Stimulated activated CD4-positive, alpha-beta T cell treated with anti-CD3 and anti-CD28 coated beads, Interleukin-1b, Interleukin-23, amount 100 ng/mL, for 4 hours (primary cell): ENCODE data around the gene ESYT3.

Source experiments
- DNase-seq, 2 donors: peaks; one replicate each; pipeline ENCODE4 v3.0.0-alpha.2; 2020; ENCODE audit warnings: low read depth in 2 of 2

Gene ESYT3, protein sequence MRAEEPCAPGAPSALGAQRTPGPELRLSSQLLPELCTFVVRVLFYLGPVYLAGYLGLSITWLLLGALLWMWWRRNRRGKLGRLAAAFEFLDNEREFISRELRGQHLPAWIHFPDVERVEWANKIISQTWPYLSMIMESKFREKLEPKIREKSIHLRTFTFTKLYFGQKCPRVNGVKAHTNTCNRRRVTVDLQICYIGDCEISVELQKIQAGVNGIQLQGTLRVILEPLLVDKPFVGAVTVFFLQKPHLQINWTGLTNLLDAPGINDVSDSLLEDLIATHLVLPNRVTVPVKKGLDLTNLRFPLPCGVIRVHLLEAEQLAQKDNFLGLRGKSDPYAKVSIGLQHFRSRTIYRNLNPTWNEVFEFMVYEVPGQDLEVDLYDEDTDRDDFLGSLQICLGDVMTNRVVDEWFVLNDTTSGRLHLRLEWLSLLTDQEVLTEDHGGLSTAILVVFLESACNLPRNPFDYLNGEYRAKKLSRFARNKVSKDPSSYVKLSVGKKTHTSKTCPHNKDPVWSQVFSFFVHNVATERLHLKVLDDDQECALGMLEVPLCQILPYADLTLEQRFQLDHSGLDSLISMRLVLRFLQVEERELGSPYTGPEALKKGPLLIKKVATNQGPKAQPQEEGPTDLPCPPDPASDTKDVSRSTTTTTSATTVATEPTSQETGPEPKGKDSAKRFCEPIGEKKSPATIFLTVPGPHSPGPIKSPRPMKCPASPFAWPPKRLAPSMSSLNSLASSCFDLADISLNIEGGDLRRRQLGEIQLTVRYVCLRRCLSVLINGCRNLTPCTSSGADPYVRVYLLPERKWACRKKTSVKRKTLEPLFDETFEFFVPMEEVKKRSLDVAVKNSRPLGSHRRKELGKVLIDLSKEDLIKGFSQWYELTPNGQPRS

DNA sequence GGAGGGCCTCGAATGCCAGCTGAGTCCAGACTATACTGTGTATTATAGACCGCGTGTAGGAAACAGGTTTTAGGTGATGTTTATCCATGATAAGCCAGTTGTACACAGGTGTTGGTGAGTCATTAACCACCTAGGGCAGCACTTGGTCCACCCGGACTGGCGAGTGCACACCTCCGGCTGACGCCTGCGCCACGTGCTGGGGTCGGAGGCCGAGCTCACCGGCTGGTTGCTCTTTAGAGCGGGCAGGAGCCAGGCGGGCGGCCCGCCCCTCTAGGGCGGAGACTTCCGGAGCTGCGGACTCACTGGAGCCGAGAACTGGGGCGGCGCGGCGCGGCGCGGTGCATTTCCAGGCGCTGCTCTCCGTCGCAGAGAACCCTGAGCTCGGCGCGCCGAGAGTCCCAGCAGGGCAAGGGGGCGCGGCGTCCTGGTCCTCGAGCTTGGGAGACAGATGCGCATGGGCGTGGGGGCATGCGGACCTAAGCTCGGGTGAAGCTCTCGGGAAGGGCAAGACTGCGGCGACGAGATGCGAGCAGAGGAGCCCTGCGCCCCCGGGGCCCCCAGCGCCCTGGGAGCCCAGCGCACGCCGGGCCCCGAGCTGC lies at the start of gene ESYT3:
Gene ESYT3, plus strand, starts transcription at position 341 of the 599 bp plus-strand sequence. Its CDS starts 183 bp downstream, at position 524.
- DNase-seq = peak in 1 of 2 donors; percentile 42

DNA sequence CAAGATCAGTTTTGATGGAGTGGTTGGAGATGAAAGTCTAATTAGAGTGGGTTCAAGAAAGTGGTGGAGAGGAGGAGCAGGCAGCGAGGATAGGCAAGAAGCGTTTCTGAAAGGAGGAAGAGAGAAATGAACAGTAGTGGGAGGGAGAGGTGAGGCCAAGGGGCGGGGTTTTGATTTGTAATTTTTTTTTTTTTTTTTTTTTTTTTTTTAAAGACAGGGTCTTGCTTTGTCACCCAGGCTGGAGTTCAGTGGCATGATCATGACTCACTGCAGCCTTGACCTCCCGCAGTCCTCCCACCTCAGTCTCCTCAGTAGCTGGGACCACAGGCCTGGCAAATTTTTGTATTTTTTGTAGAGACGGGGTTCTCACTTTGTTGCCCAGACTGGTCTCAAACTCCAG lies 49.4 kb upstream of the ESYT3 start:
- no peak for DNase-seq

DNA sequence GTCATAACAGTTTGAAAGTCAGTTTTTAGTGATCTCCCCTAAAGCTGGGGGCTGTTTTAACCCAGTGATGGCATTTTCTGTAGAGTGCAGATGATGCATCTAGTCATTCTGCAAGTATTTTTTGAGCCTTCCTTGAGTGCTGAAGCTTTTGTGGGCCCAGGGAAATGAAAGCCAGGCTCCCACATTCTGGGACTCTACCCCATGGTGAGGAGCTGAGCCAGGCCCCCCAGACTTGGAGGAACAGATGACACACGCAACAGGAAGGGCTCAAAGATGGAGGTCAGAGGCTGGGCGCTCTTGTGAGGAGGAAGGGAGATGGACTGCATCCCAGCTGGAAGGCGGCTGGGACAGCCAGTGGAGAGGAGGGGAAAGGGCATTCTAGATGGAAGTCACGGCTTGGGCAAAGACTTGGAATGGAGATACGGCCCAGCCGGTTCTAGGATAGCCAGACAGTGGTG lies 45.2 kb upstream of the ESYT3 start:
- DNase-seq = no peak

DNA sequence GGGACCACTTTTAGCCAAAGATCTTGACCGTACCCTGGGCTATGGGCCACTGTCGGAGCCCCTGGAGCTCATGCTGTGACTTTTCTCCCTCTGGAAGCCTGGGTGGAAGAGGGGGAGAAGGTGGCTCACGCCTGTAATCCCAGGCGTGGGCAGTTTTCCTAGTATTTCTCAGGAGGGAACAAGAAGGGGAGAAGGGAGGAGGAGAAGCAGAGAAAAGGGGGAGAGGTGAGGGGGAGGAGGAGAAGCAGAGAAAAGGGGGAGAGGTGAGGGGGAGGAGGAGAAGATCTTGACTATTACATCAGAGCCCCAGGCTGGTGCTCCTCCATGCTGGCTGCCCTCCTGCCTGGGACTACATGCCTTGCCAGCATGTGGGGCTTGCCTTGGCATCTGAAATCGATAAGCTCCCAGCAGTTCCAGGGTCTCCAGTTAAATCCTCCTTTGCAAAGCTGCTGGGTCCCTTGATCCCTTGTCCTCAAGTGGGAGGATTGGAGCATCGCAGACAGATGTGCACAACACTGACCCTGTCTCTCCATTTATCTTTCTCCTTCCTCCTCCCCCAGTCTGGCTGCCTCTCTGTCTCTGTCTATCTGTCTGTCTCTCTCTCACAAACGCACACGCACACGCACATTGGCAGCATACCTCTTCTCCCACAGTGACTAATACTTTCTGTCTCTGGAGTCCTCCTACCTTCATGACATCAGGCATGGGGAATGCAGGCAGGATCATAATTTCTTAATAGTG lies 44.4 kb upstream of the ESYT3 start:
- no peak for DNase-seq

DNA sequence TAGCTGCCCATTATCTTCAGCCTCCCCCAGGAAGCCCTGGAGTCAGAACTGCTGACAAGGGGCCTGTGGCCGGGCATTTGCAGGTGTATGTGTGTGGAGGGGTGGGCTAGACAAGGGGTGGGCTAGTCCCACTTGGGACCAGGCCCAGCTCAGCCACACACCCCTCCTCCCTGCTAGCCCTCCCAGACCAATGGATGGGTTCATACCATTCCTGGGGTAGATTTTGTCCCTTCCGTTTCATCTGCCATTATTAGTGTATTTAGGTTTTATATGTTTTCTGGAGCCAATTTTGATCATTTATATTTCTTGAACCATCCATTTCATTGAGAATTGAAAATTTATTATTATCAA lies 43.9 kb upstream of the ESYT3 start:
- no peak for DNase-seq

DNA sequence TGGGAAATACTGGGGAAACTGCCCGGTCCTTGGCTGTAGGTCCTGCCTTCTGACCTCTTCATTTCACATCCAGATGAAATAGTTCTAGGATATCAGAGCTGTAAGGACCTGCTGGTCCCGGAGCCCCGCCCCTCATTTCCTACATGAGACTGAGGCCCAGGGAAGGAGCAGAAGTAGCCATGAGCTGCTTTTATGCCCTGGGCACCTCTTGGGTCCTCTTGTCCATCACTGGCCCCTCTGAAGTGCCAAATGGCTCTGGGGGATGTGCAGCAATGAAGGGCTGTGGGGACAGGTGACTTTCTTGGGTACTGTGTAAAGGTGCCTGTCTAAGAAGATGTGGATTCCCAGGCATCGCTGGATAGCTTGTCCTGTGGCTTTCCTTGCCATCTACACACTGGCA lies 40.3 kb upstream of the ESYT3 start:
- no peak for DNase-seq

DNA sequence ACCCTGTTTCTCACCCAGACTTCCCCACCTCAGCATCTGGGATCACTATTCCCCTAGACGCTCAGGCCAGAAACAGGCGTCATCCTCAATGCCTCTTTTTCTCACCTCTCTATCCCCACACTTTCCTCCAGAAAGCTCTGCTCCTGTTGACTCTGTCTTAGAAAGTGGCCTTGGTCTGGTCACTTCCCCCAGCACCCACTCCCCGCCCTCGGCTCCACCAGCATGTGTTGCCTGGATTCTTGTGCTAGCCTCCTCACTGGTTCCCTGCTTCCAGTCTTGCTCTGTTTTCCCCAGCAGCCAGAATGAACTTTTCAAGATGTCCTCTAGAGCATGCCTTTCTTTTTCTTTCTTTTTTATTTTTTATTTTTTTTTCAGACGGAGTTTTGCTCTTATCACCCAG lies 39.7 kb upstream of the ESYT3 start:
- DNase-seq = no peak

DNA sequence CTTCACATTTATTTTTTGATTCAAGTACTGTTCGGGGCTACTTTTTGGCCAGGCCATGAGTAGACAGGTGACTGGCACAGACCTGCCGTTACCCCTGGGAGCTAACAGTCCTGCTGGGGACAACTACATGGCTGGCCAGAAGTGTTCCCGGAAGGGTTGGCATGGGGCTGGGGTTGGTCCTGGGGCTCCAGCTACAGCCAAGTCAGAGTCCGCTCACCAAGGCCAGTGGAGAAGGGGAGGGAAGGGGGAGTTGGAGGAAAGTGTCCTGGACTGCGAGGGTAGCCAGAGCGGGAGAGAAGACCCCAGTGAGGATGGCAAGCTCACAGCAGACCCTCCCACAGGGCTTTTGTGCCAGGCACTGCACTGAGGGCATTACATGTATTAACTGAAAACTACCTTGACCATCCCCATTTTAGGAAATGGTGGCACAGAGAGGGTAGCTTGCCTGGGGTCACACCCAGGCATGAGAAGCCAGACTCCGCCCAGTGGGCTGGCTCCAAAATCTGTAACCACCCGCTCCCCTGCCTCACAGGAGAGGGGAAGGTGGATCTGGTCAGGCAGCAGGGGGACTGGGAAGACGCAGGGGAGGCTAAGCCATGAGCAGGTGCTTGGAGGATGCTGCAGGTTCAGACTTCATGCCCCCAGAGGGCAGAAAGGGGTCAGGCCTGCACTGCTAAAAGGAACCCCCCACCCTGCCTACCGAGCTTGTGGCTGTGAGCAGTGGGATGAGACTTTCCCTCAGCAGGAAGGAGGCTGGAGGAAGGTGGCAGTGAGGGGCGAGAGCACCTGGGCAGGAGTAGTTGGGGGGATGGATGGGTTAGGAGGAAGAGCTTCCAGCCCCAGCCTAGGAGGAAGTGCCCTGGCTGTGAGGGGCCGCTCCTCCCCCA lies 38.3 kb upstream of the ESYT3 start:
- DNase-seq = no peak

DNA sequence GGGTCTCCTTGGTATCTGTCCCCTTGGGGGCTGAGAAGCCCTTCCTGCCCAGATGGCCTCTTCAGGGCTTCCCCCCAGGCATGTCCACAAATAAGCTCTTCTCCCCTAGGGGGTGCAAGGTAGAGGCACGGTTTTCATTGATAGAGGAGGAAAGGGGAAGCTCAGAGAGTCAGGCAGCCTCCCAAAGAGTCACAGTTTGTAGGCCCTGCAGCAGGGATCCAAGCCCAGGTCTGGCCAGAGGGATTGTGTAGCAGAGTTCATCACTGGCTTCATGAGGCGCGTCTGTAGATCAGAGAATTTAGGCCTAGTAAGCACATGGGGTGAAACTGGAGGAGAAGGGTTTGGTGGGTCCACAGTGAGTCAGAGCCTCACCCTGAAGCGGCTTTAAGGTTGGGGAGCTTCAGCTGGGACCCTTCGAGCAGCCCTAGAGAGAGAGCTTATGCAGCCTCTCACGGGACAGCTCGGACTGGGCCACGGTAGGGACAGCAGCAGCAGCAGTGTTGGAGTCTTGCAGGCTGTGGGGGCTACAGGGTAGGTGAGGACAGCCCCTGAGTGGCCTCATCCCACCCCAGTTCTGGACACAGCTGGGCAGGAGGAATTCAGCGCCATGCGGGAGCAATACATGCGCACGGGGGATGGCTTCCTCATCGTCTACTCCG lies 37.5 kb upstream of the ESYT3 start:
- no peak for DNase-seq

DNA sequence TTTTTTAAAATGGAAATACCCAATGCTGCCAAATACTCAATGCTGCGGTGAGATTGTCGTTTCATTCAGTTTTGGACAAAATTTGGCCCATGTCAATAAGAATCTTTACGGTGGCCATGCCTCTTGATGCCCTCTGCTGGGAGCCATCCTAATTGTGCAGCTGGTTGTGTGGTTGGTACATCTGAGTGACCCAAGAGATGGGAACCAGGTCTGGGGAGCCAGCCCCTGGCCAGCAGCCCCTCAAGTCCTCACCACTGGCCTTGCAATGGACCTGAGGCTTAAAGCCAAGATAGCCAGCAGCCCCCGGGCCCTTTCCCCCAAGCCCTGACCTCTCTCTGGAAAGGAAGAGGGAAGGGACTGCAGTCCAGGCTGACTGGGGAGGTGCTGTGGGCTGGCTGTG lies 36.4 kb upstream of the ESYT3 start:
- no peak for DNase-seq

DNA sequence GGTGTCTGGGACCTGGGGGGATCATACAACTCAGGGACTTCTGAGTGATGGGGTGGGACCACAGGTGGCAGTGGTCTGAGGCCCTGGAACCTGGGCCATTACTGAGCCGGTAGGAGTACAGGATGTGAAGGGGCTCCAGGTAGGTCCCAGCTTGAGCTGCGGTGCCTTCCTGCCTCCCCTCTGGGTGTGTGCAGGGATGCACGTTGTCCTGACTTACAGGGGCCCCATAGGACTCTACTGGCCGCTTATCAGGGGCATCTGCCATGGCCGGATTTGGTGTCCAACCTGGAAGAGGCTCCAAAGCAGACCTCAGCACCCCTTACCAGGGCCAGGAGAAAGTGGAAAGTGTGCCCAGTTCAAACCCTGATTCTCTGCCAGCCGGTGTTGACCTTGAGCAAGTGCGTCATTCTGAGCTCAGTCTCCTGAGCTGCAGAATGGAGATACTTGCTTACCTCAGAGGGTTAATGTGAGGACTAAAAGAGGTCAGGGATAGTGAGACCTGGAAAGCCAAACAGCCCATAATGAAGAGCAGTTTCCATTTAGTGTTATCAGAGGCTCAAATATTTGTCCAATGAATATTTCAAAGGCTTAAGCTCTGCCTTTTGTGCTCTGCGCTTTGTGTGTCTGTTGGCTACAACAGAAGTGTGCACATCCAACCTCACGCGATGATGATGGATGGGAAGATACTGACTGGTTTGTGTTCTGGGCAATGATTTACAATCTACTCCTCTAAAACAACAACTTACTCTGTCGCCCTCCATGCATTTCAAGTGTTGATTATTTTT lies 35.4 kb upstream of the ESYT3 start:
- DNase-seq = no peak

DNA sequence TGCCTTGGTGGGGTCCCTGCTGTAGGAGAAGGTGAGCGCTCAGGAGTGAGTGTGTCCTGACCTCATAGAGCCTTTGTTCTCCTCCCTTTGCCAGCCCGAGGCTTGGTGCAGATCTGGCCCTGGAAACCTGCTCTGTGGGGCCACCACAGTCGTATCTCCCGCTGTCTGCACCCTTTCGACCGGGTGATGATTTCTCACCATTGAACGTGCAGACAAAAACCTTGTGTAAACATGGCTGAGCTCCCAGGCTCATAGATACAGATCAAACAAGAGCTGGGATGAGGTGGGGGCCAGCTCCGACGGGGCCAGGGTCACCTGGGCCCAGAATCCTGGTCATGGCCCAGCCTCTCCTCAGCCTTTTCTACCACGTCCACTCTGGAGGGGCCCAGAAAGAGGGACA lies 34.6 kb upstream of the ESYT3 start:
- DNase-seq = no peak

DNA sequence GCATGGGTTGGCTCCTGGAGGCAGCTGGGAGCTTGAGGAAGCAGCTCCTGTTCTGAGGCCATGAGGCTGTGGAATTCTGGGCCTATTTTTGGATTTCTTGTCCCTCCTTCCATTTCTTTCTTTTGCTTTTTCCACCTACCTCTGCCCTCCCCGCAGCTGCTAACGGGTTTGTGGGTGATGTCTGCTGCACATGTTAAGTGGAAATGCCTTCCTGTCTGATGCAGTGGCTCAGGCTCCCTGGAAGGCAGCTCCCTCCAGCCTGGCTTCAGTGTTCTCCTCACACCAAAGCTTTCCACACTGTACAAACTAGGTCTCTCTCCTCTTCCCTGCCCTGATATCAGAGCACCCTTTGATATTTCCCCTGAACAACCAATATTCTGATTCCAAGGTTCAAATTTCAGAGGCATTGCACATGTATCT lies 33.8 kb upstream of the ESYT3 start:
- DNase-seq = no peak

DNA sequence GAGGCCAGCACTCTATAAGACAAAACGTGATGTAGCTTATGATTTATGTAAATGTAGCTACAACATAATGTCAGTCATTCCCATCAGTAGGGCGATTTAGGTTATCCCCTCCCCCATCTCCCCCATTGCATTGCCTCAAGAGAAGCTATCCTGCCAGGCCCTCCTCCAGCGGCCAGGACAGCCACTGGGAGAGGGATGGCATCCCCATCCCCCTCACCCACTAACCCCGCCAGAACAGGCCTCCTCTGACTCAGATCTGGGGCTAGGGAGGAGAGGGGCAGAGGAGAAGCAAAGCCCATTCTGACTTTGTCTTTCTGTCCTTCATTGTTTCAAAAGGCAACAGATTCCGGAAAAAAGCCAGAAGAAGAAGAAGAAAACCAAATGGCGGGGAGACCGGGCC lies 32.6 kb upstream of the ESYT3 start:
- no peak for DNase-seq

DNA sequence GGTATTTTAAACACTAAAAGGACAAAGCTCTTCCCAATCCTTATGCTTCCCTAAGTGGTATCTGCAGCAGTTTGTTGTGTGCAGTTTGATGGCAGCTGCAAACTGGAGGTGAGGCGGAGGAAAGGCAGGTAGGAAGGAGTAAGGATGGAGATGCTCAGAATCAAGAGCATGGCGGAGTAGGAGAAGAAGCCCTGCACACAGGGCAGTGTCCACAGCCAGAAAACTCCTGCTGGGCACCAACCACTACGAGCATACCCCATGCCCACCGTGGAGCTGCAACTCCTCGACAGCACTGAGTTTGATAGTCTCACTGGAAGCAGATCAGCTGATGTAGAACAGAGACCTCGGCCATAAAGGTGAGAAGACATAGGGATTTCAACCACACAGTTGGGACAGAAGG lies 30.3 kb upstream of the ESYT3 start:
- no peak for DNase-seq

DNA sequence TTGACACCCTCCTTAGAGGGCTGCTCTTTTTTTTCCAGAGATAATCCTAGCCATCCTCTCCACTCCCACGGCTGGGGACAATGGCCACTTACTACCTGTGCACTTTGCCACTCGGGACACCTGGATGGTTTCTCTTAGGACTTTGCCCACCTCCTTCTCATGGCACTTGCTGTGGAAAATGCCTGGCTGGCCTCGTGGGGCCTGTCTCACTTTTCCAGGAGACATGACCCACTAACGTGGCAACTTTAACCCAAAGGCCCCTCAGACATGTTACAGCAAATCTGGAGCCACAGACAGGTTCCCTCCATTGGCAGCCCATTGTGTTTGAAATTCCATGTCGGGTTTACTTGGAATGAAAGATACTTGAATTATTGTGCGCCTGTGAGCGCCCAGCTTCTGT lies 29.4 kb upstream of the ESYT3 start:
- DNase-seq = no peak

DNA sequence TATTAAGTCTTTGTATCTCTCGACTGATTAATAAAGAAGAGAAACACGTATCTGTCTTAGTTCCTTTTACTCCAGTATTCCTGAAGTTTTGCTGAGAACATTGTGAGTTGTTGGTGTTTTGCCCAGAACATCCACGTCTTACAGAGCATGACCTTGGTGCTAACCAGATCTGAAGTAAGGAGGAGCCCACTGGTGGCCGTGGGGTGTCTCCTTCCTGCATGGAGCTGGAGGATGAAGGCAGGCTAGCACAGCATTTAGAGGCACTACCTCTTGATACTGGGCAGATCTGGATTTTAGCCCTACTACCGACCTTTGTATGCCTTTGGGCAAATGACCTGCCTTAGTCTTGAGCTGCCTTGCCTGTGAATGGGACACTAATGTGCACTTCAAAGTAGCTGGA lies 28.9 kb upstream of the ESYT3 start:
- no peak for DNase-seq

DNA sequence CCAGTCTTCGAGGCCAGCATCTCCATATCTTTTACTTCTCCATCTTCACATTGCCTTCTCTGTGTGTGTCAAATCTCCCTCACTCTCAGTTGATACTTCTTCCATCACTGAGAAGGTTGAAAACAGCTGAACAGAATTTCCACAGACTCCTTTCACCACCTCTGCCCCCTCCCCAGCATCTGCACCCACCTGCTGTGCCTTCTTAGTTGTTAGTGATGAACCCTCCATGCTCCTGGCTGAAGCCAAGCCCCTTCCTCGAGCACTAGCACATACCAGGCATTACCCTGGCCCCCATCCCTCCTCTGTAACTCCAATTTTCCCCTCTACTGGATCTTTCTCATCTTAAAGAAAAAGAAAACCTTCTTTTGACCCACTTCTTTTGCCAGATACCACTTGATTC lies 27.8 kb upstream of the ESYT3 start:
- no peak for DNase-seq

DNA sequence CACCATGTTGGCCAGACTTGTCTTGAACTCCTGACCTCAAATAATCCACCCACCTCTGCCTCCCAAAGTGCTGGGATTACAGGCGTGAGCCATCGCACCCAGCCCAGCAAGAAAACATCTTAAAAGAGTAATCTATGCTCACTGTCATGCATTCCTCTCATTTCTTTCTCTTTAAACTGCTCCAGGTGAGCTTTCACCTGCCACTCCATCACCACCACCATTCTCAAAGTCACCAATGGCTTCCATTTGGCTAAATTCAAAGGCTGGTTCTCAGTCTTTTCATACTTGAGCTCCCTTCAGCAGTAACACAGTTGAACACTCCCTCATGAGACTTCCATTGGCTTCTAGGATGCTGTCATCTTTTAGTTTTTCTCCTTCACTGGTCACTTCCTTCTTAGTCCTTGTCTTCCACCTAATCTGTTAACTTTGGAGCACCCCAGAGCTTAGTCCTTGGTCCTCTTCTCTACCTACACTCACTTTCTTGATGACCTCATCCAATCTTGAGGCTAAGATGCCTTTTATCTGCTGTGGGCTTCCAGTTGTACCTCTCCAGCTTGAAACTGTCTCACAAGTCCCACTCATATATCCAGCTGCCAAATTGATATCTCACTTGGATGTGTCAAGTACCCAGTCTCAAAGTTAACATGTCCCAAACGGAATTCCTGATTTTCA lies 27.0 kb upstream of the ESYT3 start:
- no peak for DNase-seq
